ENCODE results near the gene NSMF. TPM values are rescaled to one million over a fixed set of nuclear protein-coding genes. Genes with fewer than 3 reads are reported as not detected.
"Not testable (repeated sequence)": the region's sequence is repeated elsewhere in the genome, so short reads cannot be mapped to it uniquely, and the experiment has no call there.

The NSMF gene
- total and polyA plus RNA-seq, 12 donors, result 5.3 to 29.3 (median 10.9) TPM

DNA sequence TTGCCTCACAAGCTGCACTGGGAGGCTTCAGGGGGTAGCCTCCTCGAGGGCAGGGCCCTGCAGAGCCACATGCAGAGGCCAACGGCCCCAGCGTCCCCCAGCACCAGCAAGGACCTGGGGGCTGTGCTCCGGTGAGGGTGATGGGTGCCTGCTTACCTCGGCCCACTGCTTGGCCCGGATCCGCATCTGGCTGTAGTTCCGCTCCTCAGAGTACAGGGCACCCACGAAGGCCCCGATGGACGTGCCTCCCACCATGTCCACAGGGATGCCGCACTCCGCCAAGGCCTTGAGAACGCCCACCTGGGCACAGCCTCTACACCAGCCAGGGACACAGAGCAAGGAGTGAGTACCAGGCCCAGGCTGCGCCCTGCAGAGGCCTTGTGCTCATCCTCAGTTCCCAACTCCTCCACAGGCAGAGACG is 8.0 kb upstream of the NSMF start:
- intact Hi-C loops (cut with DNase I), result no loop called here
- ATAC-seq (no peak), DNase-seq (no peak)
- Histone ChIP-seq H3K27me3 (peaks cover 0 to 8% (median 0%) of the 10 kb centered on the region in 7 donors), H3K36me3 (peaks cover 0 to 4% (median 0%) of the 10 kb centered on the region in 9 donors), H3K4me1 (peaks cover 0 to 3% (median 0%) of the 10 kb centered on the region in 9 donors), H3K4me3 (no peak overlapping the region), H3K27ac (no peak overlapping the region), H3K9me3 (no peaks in the 10 kb centered on the region)
- TF ChIP-seq, protein P1, sequence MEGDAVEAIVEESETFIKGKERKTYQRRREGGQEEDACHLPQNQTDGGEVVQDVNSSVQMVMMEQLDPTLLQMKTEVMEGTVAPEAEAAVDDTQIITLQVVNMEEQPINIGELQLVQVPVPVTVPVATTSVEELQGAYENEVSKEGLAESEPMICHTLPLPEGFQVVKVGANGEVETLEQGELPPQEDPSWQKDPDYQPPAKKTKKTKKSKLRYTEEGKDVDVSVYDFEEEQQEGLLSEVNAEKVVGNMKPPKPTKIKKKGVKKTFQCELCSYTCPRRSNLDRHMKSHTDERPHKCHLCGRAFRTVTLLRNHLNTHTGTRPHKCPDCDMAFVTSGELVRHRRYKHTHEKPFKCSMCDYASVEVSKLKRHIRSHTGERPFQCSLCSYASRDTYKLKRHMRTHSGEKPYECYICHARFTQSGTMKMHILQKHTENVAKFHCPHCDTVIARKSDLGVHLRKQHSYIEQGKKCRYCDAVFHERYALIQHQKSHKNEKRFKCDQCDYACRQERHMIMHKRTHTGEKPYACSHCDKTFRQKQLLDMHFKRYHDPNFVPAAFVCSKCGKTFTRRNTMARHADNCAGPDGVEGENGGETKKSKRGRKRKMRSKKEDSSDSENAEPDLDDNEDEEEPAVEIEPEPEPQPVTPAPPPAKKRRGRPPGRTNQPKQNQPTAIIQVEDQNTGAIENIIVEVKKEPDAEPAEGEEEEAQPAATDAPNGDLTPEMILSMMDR (IDR thresholded peaks at IDR 0.05), result no peak
- 93% methylated on average over 16 of the region's 16 CpGs for WGBS, 2 donors

DNA sequence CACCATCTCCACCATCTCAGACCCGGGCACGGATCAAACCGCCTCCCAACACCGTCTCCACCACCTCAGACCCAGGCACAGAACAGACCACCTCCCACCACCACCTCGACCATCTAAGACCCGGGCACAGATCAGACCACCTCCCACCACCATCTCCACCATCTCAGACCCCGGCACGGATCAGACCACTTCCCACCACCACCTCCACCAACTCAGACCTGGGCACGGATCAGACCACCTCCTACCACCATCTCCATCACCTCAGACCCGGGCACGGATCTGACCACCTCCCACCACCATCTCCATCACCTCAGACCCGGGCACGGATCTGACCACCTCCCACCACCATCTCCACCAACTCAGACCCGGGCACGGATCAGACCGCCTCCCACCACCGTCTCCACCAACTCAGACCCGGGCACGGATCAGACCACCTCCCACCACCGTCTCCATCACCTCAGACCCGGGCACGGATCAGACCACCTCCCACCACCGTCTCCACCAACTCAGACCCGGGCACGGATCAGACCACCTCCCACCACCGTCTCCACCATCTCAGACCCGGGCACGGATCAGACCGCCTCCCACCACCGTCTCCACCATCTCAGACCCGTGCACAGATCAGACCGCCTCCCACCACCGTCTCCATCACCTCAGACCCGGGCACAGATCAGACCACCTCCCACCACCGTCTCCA is 7.4 kb upstream of the NSMF start:
- ATAC-seq; H3K4me3 ChIP-seq; intact Hi-C loops (cut with DNase I); H3K4me1 ChIP-seq; H3K36me3 ChIP-seq; H3K9me3 ChIP-seq; DNase-seq; H3K27ac ChIP-seq: not testable (repeated sequence)
- peaks cover 0 to 14% (median 0%) of the 10 kb centered on the region in 7 donors for H3K27me3 ChIP-seq
- 93% methylated on average over 35 of the region's 35 CpGs for WGBS, 2 donors

DNA sequence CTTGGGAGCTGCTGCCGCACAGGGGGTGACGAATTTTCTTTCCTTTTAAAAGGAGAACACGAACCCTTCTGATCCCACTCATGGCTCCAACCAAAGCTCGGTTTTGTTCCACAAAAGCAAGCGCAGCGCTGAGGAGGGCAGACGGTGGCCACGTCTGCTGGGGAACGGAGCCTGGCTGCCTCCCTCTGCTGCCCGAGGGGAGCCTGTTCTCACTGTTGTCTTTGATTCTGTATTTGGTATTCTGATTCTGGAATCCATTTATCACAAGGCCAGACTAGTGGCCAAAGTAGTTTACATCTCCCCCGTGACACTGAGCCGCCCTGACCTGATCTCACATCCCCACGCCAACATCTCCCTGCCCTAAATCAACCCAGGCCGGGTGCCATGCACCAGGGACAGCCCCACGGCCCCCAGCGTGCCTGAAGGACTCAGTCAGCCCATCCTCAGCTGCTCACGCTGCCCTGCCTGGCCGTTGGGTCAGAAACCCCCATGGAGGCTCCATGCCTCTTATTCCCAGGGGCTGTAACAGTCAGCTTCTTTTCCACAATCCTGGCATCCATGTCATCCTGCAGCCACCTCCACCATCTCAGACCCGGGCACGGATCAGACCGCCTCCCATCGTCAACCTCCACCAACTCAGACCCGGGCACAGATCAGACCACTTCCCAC is 6.7 kb upstream of the NSMF start:
- 89 to 90% methylated on average over 23 of the region's 23 CpGs for WGBS, 2 donors
- intact Hi-C loops (cut with DNase I), result no loop called here
- peaks cover 0 to 14% (median 0%) of the 10 kb centered on the region in 7 donors for H3K27me3 ChIP-seq
- ATAC-seq (no peak), DNase-seq (peak in 1 of 2 donors; percentile 2)
- peaks cover 0 to 9% (median 0%) of the 10 kb centered on the region in 9 donors for H3K36me3 ChIP-seq
- TF ChIP-seq, protein P1 (IDR thresholded peaks at IDR 0.05), result no peak
- H3K9me3 ChIP-seq, result no peaks in the 10 kb centered on the region
- H3K27ac ChIP-seq, result no peak overlapping the region
- H3K4me3 ChIP-seq, result no peak overlapping the region
- H3K4me1 ChIP-seq, result peaks cover 0 to 16% (median 0%) of the 10 kb centered on the region in 9 donors

DNA sequence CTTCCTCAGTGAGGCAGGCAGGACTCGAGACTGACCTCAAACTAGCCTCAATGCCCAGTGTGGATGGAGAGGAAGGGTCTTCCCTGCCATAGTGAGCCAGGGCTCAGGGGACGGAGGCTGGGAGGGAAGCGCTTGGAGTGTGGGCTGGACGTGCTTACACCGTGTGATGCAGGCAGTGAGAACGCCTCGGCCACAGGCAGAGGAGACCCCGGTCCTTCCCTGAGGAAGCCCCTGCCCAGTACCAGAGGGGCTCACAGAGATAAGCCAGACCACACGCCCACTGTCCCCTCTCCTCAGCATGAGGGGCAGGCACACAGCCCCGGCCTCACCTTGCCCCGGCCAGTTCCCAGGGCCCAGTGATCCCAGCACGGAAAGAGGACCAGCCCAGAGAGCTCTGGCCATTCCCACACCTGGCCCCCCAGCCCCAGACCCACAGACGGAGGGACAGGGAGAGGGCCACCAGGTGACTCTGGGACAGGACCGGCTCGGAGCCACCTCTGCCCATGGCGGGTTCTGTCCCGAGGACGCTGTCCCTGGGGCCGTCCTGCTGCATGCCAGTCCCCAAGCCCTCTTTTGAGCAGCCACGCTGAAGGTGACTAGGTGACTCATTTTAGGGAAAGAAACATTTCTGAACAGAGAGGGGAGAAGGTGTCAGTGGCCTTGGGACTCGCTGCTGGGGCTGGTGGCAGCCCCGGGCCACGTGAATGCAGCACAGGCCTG is 6.0 kb upstream of the NSMF start:
- ATAC-seq (no peak), DNase-seq (peak in 1 of 2 donors; percentile 3)
- H3K27ac ChIP-seq, result no peak overlapping the region
- H3K4me1 ChIP-seq, result peaks cover 0 to 16% (median 0%) of the 10 kb centered on the region in 9 donors
- WGBS, 2 donors, result 92% methylated on average over 23 of the region's 23 CpGs
- H3K4me3 ChIP-seq, result no peak overlapping the region
- H3K36me3 ChIP-seq, result peaks cover 0 to 9% (median 0%) of the 10 kb centered on the region in 9 donors
- no peaks in the 10 kb centered on the region for H3K9me3 ChIP-seq
- TF ChIP-seq, protein P1 (IDR thresholded peaks at IDR 0.05), result no peak
- intact Hi-C loops (cut with DNase I), result no loop called here
- peaks cover 0 to 14% (median 0%) of the 10 kb centered on the region in 7 donors for H3K27me3 ChIP-seq
